Colon (tissue), 2 donors: Measurements from ENCODE around the gene CTIF.

Experiments used
- FAIRE-seq: peaks from 2 replicates; lab custom pipeline; 2012; peaks lifted over from hg19 to GRCh38; lab: Jason Lieb, UNC
- donor health status: control.
- donor health status: control.

Gene CTIF

GRCh38 chr18:48901145-48902022 is 362.6 kb downstream of the CTIF start:
- FAIRE-seq: no peak

GRCh38 chr18:48902023-48902855 is 363.4 kb downstream of the CTIF start:
- no peak for FAIRE-seq

GRCh38 chr18:48902856-48903601 is 364.2 kb downstream of the CTIF start:
- FAIRE-seq: no peak

- FAIRE-seq: no peak
These were observed 365.3 kb downstream of the CTIF start for GRCh38 chr18:48904091-48904490.

GRCh38 chr18:48904847-48905394 is 366.1 kb downstream of the CTIF start:
- no peak for FAIRE-seq

GRCh38 chr18:48905513-48905912 is 366.7 kb downstream of the CTIF start:
- FAIRE-seq: no peak

GRCh38 chr18:48908916-48909315 is 370.1 kb downstream of the CTIF start:
- FAIRE-seq: no peak

- no peak for FAIRE-seq
These were observed 370.9 kb downstream of the CTIF start for GRCh38 chr18:48909721-48910120.

GRCh38 chr18:48910972-48911545 is 372.2 kb downstream of the CTIF start:
- no peak for FAIRE-seq
